Ovary (tissue), 3 donors: ENCODE data around the gene CSMD2.

Experiments
- CTCF ChIP-seq, 3 donors: fragments of 450-650 bp in 2 of 3; fragments of 200-600 bp in 1 of 3; IDR thresholded peaks; one replicate each; pipeline versions ENCODE4 v1.5.1 to v1.8.0; 2016 to 2022; ENCODE audit warnings: antibody characterized with exemption in 3 of 3, mild to moderate bottlenecking in 1 of 3
- EP300 ChIP-seq: sonication (generic); formaldehyde crosslinking; IDR thresholded peaks from one replicate; pipeline ENCODE4 v1.6.1; 2017; ENCODE audit warnings: antibody characterized with exemption
- POLR2A ChIP-seq: fragments of 450-650 bp; IDR thresholded peaks from one replicate; pipeline ENCODE4 v1.6.1; 2017; ENCODE audit warnings: antibody characterized with exemption, mild to moderate bottlenecking, moderate library complexity
- donor health status: DM: no; HTN: no; CAD: no.

- TF ChIP-seq CTCF (IDR thresholded peaks at IDR 0.05) (no peak), POLR2A (no peak), EP300 (no peak)
These were observed 140.5 kb downstream of the CSMD2 start for GRCh38 chr1:34024485-34024884.
